ENCODE data around the gene KLF7.

DNA sequence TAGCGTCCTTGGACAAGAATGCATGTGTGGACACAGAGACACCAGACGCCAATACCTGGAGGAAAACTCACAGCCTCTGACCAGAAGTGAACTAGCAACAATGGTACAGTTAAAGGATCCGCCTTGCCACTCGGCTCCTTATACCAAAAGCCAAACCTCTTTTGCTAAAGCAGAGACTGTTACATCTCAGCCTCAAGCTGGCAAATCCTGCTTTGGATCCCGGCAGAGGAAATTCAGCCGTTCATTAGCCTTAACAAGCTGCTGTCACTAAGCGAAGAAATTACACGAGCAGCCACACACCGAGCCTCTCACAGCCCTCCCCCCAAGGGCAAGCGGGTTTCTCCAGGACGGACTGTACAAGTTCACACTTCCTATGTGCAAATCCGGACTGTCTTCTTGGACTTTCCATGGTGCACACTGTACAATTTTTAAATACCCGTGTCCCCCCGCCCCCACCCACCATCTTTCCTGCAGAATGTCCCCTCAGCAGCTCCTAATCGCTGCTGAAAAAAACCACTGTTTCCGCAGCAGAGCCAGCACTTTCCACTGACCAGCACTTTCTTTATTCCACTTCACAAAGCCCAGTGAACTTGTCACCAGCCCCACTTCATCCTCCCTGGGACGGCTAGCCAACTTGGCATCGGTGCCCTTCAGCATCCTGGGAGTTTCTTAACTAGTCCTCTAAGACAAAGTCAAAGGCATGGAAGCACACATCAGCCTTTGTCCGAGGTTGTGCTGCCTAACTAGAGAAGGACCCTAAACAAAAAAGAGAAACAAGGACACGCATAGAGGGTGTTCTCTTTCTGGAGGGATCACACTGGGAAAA, 1.5 kb downstream of the KLF7 start:
- TF ChIP-seq, protein P1, sequence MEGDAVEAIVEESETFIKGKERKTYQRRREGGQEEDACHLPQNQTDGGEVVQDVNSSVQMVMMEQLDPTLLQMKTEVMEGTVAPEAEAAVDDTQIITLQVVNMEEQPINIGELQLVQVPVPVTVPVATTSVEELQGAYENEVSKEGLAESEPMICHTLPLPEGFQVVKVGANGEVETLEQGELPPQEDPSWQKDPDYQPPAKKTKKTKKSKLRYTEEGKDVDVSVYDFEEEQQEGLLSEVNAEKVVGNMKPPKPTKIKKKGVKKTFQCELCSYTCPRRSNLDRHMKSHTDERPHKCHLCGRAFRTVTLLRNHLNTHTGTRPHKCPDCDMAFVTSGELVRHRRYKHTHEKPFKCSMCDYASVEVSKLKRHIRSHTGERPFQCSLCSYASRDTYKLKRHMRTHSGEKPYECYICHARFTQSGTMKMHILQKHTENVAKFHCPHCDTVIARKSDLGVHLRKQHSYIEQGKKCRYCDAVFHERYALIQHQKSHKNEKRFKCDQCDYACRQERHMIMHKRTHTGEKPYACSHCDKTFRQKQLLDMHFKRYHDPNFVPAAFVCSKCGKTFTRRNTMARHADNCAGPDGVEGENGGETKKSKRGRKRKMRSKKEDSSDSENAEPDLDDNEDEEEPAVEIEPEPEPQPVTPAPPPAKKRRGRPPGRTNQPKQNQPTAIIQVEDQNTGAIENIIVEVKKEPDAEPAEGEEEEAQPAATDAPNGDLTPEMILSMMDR (IDR thresholded peaks at IDR 0.05; ENCODE audit: insufficient read depth, low read length, poor library complexity, severe bottlenecking) = no peak
- TF ChIP-seq EZH2phosphoT487 (conservative IDR thresholded peaks at IDR 0.05; ENCODE audit: low read length) = no peak
